NCI-H2196 (cell line): ENCODE measurements around the gene MORF4L1.
"Not testable (repeated sequence)": the region's sequence is repeated elsewhere in the genome, so short reads cannot be mapped to it uniquely, and the experiment has no call there.

Source experiments
- DNase-seq: peaks from one replicate; lab custom pipeline; 2025; ENCODE audit not compliant: unreplicated experiment; lab: John Stamatoyannopoulos, UW

MORF4L1 gene

GRCh38 chr15:78855746-78856145, 16.9 kb upstream of the MORF4L1 start:
- DNase-seq: no peak

GRCh38 chr15:78859971-78860719, 12.5 kb upstream of the MORF4L1 start:
- DNase-seq: no peak

GRCh38 chr15:78865585-78865984, 7.1 kb upstream of the MORF4L1 start:
- not testable (repeated sequence) for DNase-seq

GRCh38 chr15:78866031-78866430, 6.7 kb upstream of the MORF4L1 start:
- DNase-seq: not testable (repeated sequence)

- DNase-seq: no peak
Measured at GRCh38 chr15:78866803-78867202, 5.9 kb upstream of the MORF4L1 start.

- DNase-seq: no peak
Measured at GRCh38 chr15:78868366-78868765, 4.3 kb upstream of the MORF4L1 start.

- DNase-seq: not testable (repeated sequence)
Measured at GRCh38 chr15:78871483-78872127, 1.1 kb upstream of the MORF4L1 start.

- peak; percentile 68 for DNase-seq
Measured at GRCh38 chr15:78872972-78873792, 492 bp downstream of the MORF4L1 start.

- peak; percentile 25 for DNase-seq
Measured at GRCh38 chr15:78873793-78874765, 1.4 kb downstream of the MORF4L1 start.

GRCh38 chr15:78875107-78875914, 2.6 kb downstream of the MORF4L1 start:
- no peak for DNase-seq

GRCh38 chr15:78876954-78877353, 4.3 kb downstream of the MORF4L1 start:
- DNase-seq: not testable (repeated sequence)

GRCh38 chr15:78878356-78878755, 5.7 kb downstream of the MORF4L1 start:
- no peak for DNase-seq

- DNase-seq: no peak
Measured at GRCh38 chr15:78879517-78880241, 7.0 kb downstream of the MORF4L1 start.

GRCh38 chr15:78880242-78880533, 7.5 kb downstream of the MORF4L1 start:
- no peak for DNase-seq

GRCh38 chr15:78880813-78881212, 8.1 kb downstream of the MORF4L1 start:
- no peak for DNase-seq

GRCh38 chr15:78881681-78882080, 9.0 kb downstream of the MORF4L1 start:
- DNase-seq: no peak

- no peak for DNase-seq
Measured at GRCh38 chr15:78889000-78889399, 16.3 kb downstream of the MORF4L1 start.

- DNase-seq: no peak
Measured at GRCh38 chr15:78893538-78893937, 20.8 kb downstream of the MORF4L1 start.

GRCh38 chr15:78895471-78895870, 22.8 kb downstream of the MORF4L1 start:
- DNase-seq: no peak
